GM19035 (cell line): ENCODE results near the gene IL1RAPL1.

Source experiments
- ATAC-seq: cut with Tn5 transposase; IDR thresholded peaks from one replicate; pipeline ENCODE4 v1.9.1; 2021; ENCODE audit not compliant: unreplicated experiment

Gene IL1RAPL1

DNA sequence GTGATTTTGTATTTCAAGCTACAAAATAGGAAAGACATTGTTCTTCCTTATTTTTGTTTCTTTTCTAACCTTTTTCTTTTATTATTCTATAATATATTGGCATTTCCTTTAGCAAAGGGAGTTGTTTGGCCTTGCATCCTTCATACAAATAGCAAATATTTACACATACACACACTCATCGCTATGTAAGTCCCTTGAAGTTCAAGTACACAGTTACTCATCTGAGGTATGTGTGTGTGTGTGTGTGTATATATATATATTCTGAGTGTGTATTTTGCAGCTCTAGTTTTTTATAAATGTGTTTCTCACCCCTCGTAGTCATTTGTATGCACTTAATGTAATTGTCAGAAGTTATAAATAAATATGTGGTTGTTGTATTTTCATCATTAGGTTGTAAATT lies 903.4 kb downstream of the IL1RAPL1 start:
- no peak for ATAC-seq

- no peak for ATAC-seq
These were observed 904.4 kb downstream of the IL1RAPL1 start for GRCh38 chrX:29491659-29492058.

- ATAC-seq = no peak
These were observed 909.5 kb downstream of the IL1RAPL1 start for GRCh38 chrX:29496636-29497180.

DNA sequence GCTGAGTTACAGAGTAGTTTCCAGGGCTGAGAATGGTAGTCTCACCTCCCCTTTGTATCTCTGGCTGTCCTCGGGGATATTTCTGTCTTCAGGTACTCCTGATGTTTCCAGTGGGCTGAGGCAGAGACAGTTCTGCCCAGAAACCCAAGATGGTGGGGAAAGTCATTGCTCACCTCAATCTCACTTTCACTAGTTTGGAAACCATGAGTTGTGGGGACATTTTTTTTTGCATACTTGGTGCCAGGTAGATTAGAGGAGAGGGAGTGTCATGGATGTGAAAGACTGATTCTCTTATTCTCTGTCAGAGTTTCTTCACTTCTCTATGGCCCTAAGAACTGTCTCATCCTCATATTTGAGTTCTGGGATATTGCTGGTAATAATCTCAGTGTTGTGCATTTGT lies 919.5 kb downstream of the IL1RAPL1 start:
- ATAC-seq = no peak

GRCh38 chrX:29518100-29518499 lies 930.9 kb downstream of the IL1RAPL1 start:
- ATAC-seq = no peak

- peak; percentile 48 for ATAC-seq
These were observed 941.0 kb downstream of the IL1RAPL1 start for GRCh38 chrX:29528281-29528680.

DNA sequence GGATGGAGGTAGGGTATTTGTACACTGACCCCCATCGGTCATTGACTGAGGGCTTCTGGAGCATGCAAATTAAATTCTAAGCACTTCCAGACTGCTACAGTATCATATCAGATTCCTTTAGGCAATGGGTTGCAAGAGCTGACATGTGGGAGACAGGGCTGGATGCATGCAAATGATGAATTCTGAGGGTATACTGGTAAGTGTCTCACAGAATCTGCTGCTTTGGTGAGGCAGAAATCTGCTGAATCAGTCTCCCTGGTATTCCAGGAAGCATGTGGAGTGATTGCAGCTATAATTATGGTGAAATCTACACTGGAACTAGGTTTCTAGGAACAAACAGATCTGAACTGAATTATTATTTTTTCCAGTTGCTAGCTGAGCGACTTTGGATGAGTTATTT lies 943.3 kb downstream of the IL1RAPL1 start:
- ATAC-seq = no peak

GRCh38 chrX:29531336-29531735 lies 944.1 kb downstream of the IL1RAPL1 start:
- peak; percentile 89 for ATAC-seq

GRCh38 chrX:29535212-29536162 lies 948.2 kb downstream of the IL1RAPL1 start:
- no peak for ATAC-seq

DNA sequence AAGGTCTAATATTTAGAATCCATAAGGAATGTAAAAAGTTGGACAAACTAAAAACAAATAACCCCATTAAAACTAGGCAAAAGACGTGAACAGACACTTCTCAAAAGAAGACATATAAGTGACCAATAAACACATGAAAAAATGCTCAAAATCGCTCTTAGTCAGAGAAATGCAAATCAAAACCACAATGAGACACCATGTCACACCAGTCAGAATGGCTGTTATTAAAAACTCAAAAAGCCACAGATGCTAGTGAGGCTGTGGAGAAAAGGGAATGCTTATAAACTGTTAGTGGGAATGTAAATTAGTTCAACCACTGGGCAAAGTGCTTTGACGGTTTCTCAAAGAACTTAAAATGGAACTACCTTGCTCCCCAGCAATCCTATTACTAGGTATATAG lies 953.8 kb downstream of the IL1RAPL1 start:
- ATAC-seq = no peak

DNA sequence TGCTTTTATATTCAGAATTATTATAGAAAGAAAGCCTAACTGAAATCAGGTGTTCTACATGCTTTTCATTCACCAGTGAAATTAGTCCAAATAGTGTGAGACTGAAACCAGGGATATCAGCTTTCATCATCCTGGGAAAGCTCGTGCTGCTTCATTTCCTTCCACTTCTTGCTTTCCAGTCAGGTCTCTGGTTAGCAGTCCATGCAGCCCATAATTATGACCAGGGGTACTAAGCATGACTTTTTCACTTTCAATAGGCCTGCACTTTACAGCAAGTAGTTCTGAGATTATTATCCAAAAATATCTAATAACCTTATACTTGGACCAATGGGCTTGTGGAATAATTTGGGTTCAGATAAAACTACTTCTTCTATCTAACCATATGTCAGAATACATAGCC lies 954.9 kb downstream of the IL1RAPL1 start:
- no peak for ATAC-seq

DNA sequence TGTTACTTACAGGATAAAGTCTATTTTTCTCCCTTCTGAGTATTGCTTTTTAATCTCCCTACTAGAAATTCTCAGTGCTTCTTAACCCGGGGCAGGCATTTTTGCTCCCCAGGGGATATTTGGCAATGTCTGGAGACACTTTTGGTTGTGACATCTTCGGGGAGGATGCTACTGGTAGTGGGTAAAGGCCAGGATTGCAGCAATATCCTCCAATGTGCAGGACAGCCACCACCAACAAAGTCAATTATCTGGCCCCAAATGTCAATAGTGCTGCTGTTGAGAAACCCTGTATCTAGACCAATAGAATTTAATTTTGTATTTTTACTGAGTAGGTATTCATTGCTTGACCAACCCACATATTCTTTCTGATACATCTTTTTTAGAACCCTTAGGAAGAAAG lies 958.6 kb downstream of the IL1RAPL1 start:
- ATAC-seq = no peak

GRCh38 chrX:29547877-29548276 lies 960.6 kb downstream of the IL1RAPL1 start:
- ATAC-seq = no peak

DNA sequence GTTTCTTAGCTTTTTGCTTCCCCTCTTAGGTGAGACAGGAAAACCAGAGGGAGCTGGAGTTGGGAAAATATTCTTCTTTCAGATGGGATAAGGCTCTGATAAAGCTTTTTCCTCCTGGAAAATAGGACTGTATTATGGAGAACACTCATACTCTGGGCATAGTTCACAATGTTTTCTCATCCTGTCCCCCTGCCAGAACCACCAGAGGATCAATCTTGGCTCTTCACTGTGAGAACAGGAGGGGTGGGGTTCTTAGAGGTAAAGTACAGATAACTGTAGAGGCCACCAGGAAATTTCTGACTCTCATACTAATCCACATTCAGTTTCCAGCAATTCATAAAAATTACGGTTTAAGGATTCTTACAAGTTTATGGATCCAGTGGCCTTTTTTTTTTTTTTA lies 966.3 kb downstream of the IL1RAPL1 start:
- ATAC-seq = no peak

DNA sequence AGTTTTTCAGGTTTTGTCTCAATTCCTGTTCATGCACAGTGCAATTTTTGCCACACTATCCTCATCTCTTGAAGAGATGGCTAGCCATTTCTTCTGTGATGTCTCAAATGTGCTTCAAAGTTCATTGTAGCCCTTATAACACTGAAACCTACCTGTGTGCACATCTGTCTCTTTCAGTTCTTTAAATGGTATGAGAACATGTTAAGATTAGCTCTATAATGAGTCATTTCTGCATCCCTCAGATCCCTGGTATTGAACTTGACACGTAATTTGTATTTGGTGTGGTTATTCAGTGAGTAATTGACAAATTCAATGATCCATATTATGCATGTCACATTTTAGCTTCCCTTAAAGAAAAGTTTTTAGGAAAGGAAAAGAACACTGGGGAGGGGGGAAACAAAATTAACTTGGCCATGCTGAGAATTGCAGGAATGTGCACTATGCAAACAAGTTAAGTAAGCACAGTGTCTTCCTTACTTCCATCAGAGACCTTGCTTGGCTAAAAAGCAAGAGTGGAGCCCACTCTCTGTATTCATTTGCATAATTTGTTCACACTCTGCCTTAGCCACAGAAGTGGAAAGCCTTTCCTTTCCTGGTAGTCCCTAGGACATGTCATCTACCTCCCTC lies 968.3 kb downstream of the IL1RAPL1 start:
- ATAC-seq = peak; percentile 98

DNA sequence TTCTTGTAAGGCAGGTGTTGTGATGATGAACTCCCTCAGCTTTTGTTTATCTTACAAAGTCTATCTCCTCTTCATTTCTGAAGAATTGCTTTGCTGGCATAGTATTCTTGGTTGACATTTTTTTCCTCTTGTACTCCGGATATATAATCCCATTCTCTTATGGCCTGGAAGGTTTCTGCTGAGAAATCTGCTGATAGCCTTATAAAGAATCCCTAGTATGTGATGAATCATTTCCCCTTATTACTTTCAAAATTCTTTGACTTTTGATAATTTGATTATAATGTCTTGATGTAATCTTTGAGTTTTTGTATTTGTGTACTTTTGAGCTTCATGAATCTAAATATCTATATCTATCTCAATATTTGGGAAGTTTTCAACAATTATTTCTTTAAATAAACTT lies 972.8 kb downstream of the IL1RAPL1 start:
- ATAC-seq = no peak

DNA sequence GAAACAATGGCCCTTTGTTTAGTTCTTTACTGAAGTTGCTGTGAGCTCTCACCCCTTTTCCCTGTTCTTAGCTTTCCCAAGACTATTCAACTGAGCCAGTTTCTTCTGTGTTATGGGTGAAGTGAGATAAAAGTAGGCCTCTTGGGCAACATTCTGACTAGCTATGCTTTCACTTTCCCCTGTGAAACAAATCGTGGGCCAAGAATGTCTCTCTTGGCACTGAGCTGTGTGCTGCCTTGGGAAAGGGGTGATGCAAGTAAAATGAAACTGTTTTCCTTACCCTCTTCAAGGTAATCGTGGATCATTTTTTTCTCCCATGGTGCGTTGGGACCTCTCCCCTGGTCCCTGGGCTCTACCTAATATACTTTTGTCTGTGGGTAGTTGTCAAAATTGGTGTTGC lies 974.2 kb downstream of the IL1RAPL1 start:
- no peak for ATAC-seq

GRCh38 chrX:29580560-29580959 lies 993.3 kb downstream of the IL1RAPL1 start:
- ATAC-seq = no peak

DNA sequence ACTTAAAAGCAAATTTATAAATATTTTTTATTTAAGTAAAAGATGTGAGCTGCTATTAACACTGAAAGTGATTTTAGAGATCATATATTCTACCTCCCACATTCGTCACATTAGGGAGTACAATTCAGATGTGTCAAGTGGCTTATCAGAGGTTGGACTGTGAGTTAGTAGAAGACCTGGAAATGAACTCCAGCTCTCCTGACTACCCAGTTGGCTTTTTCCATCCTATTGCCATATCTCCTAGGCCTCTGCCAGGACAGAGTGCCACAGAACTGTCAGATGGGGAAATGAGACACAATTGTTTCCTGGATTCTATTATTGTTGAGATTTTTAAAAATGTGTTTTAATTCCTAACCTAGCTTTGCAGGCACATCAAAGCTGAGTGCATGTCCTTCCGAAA lies 994.0 kb downstream of the IL1RAPL1 start:
- no peak for ATAC-seq

DNA sequence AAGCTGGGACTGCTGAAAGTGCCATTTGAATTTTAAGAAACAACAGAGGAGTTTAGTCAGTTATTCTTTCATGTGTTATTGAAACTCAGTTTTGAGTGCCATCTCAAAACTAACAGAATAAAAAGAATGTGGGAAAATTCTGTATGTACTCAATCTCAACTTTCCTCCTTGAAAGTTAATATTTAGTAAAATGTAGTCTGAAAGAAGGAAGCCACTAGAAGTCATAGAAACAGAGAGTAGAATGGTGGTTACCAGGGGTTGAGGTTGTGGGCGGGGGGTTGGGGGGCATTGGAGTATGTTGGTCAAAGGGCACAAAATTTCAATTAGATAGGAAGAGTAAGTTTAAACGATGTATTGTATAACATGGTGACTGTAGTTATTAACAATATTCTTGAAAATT lies 999.9 kb downstream of the IL1RAPL1 start:
- ATAC-seq = no peak

GRCh38 chrX:29590921-29591320 lies 1003.7 kb downstream of the IL1RAPL1 start:
- no peak for ATAC-seq

DNA sequence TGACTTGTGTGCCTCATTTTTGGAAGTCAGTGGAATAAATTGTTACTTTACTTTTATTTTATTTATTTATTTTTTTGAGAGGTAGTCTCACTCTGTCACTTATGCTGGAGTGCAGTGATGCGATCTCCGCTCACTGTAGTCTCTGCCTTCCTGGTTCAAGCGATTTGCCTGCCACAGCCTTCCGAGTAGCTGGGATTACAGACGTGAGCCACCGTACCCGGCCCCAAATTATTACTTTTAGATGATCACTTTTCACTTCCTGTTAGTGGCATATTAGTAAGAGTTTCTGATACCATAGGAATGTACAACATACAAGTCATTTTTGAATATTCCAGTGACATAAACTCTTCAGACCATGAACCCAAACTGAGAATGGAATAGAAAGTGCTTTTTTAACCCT lies 1017.1 kb downstream of the IL1RAPL1 start:
- no peak for ATAC-seq
